GM12874 (cell line): ENCODE measurements around the gene LGR6.

Experiments used
- TF ChIP-seq, protein P1 (sequence below): IDR thresholded peaks from 2 replicates; pipeline ENCODE4 v1.5.1; 2011; ENCODE audit warnings: low read depth, mild to moderate bottlenecking, control low read depth, low read length, moderate library complexity; ENCODE audit not compliant: insufficient read depth

Gene LGR6

GRCh38 chr1:202149566-202149965 is 44.0 kb upstream of the LGR6 start:
- TF ChIP-seq, protein P1, sequence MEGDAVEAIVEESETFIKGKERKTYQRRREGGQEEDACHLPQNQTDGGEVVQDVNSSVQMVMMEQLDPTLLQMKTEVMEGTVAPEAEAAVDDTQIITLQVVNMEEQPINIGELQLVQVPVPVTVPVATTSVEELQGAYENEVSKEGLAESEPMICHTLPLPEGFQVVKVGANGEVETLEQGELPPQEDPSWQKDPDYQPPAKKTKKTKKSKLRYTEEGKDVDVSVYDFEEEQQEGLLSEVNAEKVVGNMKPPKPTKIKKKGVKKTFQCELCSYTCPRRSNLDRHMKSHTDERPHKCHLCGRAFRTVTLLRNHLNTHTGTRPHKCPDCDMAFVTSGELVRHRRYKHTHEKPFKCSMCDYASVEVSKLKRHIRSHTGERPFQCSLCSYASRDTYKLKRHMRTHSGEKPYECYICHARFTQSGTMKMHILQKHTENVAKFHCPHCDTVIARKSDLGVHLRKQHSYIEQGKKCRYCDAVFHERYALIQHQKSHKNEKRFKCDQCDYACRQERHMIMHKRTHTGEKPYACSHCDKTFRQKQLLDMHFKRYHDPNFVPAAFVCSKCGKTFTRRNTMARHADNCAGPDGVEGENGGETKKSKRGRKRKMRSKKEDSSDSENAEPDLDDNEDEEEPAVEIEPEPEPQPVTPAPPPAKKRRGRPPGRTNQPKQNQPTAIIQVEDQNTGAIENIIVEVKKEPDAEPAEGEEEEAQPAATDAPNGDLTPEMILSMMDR, result no peak

DNA sequence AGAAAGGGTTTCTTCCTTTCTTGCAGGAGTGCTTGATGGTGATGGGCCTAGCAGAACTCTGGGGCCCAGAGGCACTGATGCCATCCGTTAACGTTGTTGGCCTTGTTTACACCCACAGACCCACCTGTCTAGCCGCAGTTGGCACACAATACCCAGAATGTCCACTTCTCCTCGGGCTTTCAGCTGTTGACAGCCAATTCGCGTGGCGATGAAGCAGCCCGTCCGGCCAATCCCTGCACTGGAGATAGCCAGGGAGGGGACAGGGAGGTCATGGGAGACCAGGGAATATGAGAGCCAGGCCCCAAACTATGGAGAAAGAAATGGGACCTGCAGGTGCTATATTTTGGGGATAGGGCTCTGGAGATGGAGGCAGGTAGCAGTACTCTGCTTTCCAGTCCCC is 43.4 kb upstream of the LGR6 start:
- TF ChIP-seq, protein P1, result no peak

- TF ChIP-seq, protein P1, result no peak
Measured at GRCh38 chr1:202150602-202151001, 43.0 kb upstream of the LGR6 start.

GRCh38 chr1:202151045-202151444 is 42.6 kb upstream of the LGR6 start:
- TF ChIP-seq, protein P1, result no peak

GRCh38 chr1:202152399-202152798 is 41.2 kb upstream of the LGR6 start:
- TF ChIP-seq, protein P1, result no peak

GRCh38 chr1:202153284-202153683 is 40.3 kb upstream of the LGR6 start:
- TF ChIP-seq, protein P1, result no peak

- TF ChIP-seq, protein P1, result no peak
Measured at GRCh38 chr1:202154148-202154765, 39.3 kb upstream of the LGR6 start.
